ENCODE results near the gene ATP8B4. TPM values are rescaled to one million over a fixed set of nuclear protein-coding genes. Genes with fewer than 3 reads are reported as not detected.
"Not testable (repeated sequence)": the region's sequence is repeated elsewhere in the genome, so short reads cannot be mapped to it uniquely, and the experiment has no call there.

Gene ATP8B4
- total RNA-seq, 1 experiment from 2014 or later, result 0.20 TPM

GRCh38 chr15:50134524-50135024 is 15.5 kb upstream of the ATP8B4 start:
- H3K27ac ChIP-seq, result no peak overlapping the region
- no peaks in the 10 kb centered on the region for H3K9me3 ChIP-seq (ENCODE audit: insufficient read depth, low read depth)
- intact Hi-C loops (cut with micrococcal nuclease; ENCODE audit: unreplicated experiment), result no loop called here

GRCh38 chr15:50132251-50132984 is 13.4 kb upstream of the ATP8B4 start:
- H3K4me1 ChIP-seq (replicated peaks; ENCODE audit: insufficient read depth); H3K27me3 ChIP-seq (ENCODE audit: insufficient read depth, low read depth); H3K4me2 ChIP-seq; BruUV-seq (replicated peaks); H3K79me2 ChIP-seq (ENCODE audit: low read depth); DNase-seq; H3K4me3 ChIP-seq; intact Hi-C loops (cut with micrococcal nuclease; ENCODE audit: unreplicated experiment); CTCF ChIA-PET; H3F3A ChIP-seq (ENCODE audit: insufficient read depth, low read depth); H3K9me2 ChIP-seq (ENCODE audit: insufficient read depth); H2AFZ ChIP-seq; POLR2A ChIA-PET (ENCODE audit: unreplicated experiment); H3K9me3 ChIP-seq (ENCODE audit: insufficient read depth, low read depth); H3K27ac ChIP-seq; H4K20me1 ChIP-seq (ENCODE audit: insufficient read depth); H3K36me3 ChIP-seq (ENCODE audit: low read depth): not testable (repeated sequence)

More at GRCh38 chr15:50134524-50135024, 15.5 kb upstream of the ATP8B4 start:
- H3K4me2 ChIP-seq, result no peak overlapping the region
- no peaks in the 10 kb centered on the region for H3K36me3 ChIP-seq (ENCODE audit: low read depth)
- H3K4me3 ChIP-seq, result no peak overlapping the region
- ChIA-PET POLR2A (ENCODE audit: unreplicated experiment) (interaction anchor here (0.5 kb wide), 1 partner anchor 400 kb away, joined by 5 read pairs; no protein-coding TSS in a partner anchor), CTCF (no interaction called here)
- no peak overlapping the region for H2AFZ ChIP-seq
- H3K79me2 ChIP-seq (ENCODE audit: low read depth), result no peaks in the 10 kb centered on the region
- H4K20me1 ChIP-seq (ENCODE audit: insufficient read depth), result no peaks in the 10 kb centered on the region
- no peaks in the 10 kb centered on the region for H3K9me2 ChIP-seq (ENCODE audit: insufficient read depth)
- no peak for DNase-seq
- 0 out of 2 replicates have a peak, but pooled peaks cover 6% of the 10 kb centered on the region for H3F3A ChIP-seq (ENCODE audit: insufficient read depth, low read depth)
- no peaks in the 10 kb centered on the region; the same call in 1 of the 2 replicates for H3K4me1 ChIP-seq (replicated peaks; ENCODE audit: insufficient read depth)
- H3K27me3 ChIP-seq (ENCODE audit: insufficient read depth, low read depth), result no peaks in the 10 kb centered on the region
- no TSS peak for BruUV-seq (replicated peaks)
- TF ChIP-seq CTCF (conservative IDR thresholded peaks at IDR 0.05), result no peak
- no peak for TF ChIP-seq EZH2 (IDR thresholded peaks at IDR 0.05; ENCODE audit: low read depth)

- no peaks in the 10 kb centered on the region for H4K20me1 ChIP-seq (ENCODE audit: insufficient read depth)
- no peak overlapping the region for H3K4me3 ChIP-seq
- intact Hi-C loops (cut with micrococcal nuclease; ENCODE audit: unreplicated experiment), result no loop called here
- H3K4me2 ChIP-seq, result no peak overlapping the region
- no peaks in the 10 kb centered on the region for H3K9me3 ChIP-seq (ENCODE audit: insufficient read depth, low read depth)
- H3K27ac ChIP-seq, result no peak overlapping the region
- H3K9me2 ChIP-seq (ENCODE audit: insufficient read depth), result no peaks in the 10 kb centered on the region
- H3K4me1 ChIP-seq (replicated peaks; ENCODE audit: insufficient read depth), result no peaks in the 10 kb centered on the region
- POLR2A ChIA-PET (ENCODE audit: unreplicated experiment), result no interaction called here
- no peaks in the 10 kb centered on the region for H3K27me3 ChIP-seq (ENCODE audit: insufficient read depth, low read depth)
- no peaks in the 10 kb centered on the region for H3K79me2 ChIP-seq (ENCODE audit: low read depth)
- no peaks in the 10 kb centered on the region for H3K36me3 ChIP-seq (ENCODE audit: low read depth)
- TF ChIP-seq EZH2 (IDR thresholded peaks at IDR 0.05; ENCODE audit: low read depth), result no peak
- TF ChIP-seq CTCF (conservative IDR thresholded peaks at IDR 0.05), result no peak
- no TSS peak for BruUV-seq (replicated peaks)
- CTCF ChIA-PET, result no interaction called here
- no peaks in the 10 kb centered on the region for H3F3A ChIP-seq (ENCODE audit: insufficient read depth, low read depth)
- H2AFZ ChIP-seq, result no peak overlapping the region
- no peak for DNase-seq
These were observed 12.6 kb upstream of the ATP8B4 start for GRCh38 chr15:50131617-50132016.
